Activated CD8-positive, alpha-beta memory T cell treated with anti-CD3 and anti-CD28 coated beads, Interleukin-2, amount 50 U/mL, for 4 hours (primary cell): Measurements from ENCODE around the gene FNDC3B.

Source experiments
- DNase-seq: peaks from one replicate; pipeline ENCODE4 v3.0.0-alpha.2; 2020

The FNDC3B gene

GRCh38 chr3:172441581-172441980, 402.2 kb downstream of the FNDC3B start:
- DNase-seq, result no peak

GRCh38 chr3:172442606-172443005, 403.2 kb downstream of the FNDC3B start:
- DNase-seq, result no peak

GRCh38 chr3:172444821-172445220, 405.4 kb downstream of the FNDC3B start:
- DNase-seq, result no peak

GRCh38 chr3:172446198-172446597, 406.8 kb downstream of the FNDC3B start:
- DNase-seq, result no peak

GRCh38 chr3:172447611-172448579, 408.5 kb downstream of the FNDC3B start, which contains the start of gene GHSR:
Gene GHSR, minus strand, starts transcription at chr3:172448456. Its CDS starts 43 bp downstream, at chr3:172448413.
- no peak for DNase-seq

- no peak for DNase-seq
Observed at GRCh38 chr3:172448661-172449465, 409.5 kb downstream of the FNDC3B start.

- no peak for DNase-seq
Observed at GRCh38 chr3:172449466-172450149, 410.2 kb downstream of the FNDC3B start.
